PC-9 (cell line): ENCODE results near the gene ZNF3.

ENCODE experiments used
- CTCF ChIP-seq: fragments of 200-600 bp; sonication (generic); conservative IDR thresholded peaks from 2 replicates; pipeline ENCODE4 v1.6.1; 2017; ENCODE audit warnings: mixed run types, antibody characterized with exemption, mild to moderate bottlenecking, moderate library complexity
- EZH2 ChIP-seq: fragments of 200-600 bp; sonication (generic); IDR thresholded peaks from 2 replicates; pipeline ENCODE4 v1.8.0; 2017; ENCODE audit warnings: antibody characterized with exemption, low read depth

- TF ChIP-seq CTCF = no peak
- no peak for TF ChIP-seq EZH2
Observed at GRCh38 chr7:100124301-100125230, 43.0 kb upstream of the ZNF3 start.
